GM19351 (cell line): Measurements from ENCODE around the gene RAPGEF1.
A peak's percentile ranks its signal among the peaks of the same experiment; 100 is the strongest.
"Not testable (repeated sequence)": the region's sequence is repeated elsewhere in the genome, so short reads cannot be mapped to it uniquely, and the experiment has no call there.

ENCODE experiments used
- ATAC-seq: cut with Tn5 transposase; IDR thresholded peaks from one replicate; pipeline ENCODE4 v1.9.1; 2021; ENCODE audit warnings: mild to moderate bottlenecking, moderate library complexity; ENCODE audit not compliant: unreplicated experiment

Gene RAPGEF1

GRCh38 chr9:131672451-131672850 lies 67.4 kb downstream of the RAPGEF1 start:
- ATAC-seq = no peak

- no peak for ATAC-seq
These were observed 68.7 kb downstream of the RAPGEF1 start for GRCh38 chr9:131671133-131671520.

- no peak for ATAC-seq
These were observed 69.4 kb downstream of the RAPGEF1 start for GRCh38 chr9:131670247-131671132.

GRCh38 chr9:131669269-131670157 lies 70.4 kb downstream of the RAPGEF1 start:
- no peak for ATAC-seq

GRCh38 chr9:131668439-131669268 lies 71.2 kb downstream of the RAPGEF1 start:
- ATAC-seq = peak; percentile 61

DNA sequence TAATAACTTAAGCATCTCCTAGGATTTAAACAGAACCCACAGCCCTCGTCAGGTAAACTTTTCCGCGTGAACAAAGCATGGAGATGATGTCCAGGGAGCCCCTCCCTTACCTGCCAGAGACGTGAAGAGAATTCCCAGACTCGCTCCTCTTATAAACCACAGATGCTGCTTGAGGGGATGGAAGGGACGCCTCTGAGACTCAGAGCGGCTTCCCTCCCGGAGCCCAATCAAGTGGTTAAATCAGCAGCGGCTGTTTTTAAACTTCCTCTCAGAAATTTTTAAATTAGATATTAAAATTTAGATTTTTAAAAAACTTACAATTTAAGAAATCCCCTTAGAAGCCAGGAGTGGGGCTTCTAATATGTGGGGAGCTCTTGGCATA lies 71.8 kb downstream of the RAPGEF1 start:
- peak; percentile 9 for ATAC-seq

DNA sequence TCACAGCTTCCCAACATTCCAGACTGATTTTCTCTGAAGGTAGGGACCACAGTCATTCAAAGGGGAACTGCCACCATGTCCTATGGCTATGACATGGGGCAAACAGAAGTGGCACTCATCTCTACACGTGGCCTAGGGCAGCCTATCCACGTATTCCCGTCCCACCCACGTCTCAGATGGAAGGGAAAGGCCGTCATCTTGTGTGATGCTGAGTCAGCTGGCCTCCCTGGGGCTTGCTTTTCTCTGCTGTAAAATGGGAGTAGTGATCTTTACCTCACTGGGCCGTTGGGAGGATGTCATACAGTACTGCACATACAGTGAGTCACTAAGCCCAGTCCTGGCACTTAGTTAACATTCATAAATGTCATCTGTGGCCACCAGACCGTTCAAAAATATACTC lies 72.3 kb downstream of the RAPGEF1 start:
- ATAC-seq = no peak

- no peak for ATAC-seq
These were observed 73.1 kb downstream of the RAPGEF1 start for GRCh38 chr9:131666774-131667173.

- no peak for ATAC-seq
These were observed 73.8 kb downstream of the RAPGEF1 start for GRCh38 chr9:131666029-131666428.

DNA sequence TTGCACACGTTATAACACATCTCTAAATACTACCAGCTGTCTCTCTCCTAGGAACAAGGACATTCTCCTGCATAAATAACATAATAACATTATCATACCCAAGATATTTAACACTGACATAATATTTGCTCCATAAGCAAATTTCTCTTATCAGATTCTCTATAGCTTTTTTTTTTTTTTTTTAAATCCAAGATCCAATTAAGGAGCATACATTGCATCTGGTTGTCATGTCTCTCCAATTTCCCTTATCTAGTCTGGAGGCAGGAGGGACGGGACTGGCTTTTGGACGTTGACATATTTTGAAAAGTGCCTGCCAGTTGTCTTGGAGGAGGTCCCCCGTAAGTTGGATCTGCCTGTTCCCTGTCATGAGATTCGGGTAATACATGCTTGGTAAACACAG lies 76.6 kb downstream of the RAPGEF1 start:
- no peak for ATAC-seq

DNA sequence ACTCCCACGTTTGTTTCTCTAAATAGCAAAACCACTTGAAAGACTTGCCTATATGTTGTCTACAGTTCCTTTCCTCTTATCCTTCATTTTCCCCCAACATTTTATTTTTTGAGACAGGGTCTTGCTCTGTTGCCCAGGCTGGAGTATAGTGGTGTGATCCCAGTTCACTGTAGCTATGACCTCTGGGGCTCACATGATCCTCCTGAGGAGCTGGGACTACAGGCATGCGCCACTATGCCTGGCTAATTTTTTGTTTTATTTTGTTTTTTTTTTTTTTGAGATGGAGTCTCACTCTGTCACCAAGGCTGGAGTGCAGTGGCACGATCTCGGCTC lies 77.6 kb downstream of the RAPGEF1 start:
- ATAC-seq = not testable (repeated sequence)

- ATAC-seq = no peak
These were observed 78.1 kb downstream of the RAPGEF1 start for GRCh38 chr9:131661568-131662288.

GRCh38 chr9:131660466-131661405 lies 79.1 kb downstream of the RAPGEF1 start:
- no peak for ATAC-seq

DNA sequence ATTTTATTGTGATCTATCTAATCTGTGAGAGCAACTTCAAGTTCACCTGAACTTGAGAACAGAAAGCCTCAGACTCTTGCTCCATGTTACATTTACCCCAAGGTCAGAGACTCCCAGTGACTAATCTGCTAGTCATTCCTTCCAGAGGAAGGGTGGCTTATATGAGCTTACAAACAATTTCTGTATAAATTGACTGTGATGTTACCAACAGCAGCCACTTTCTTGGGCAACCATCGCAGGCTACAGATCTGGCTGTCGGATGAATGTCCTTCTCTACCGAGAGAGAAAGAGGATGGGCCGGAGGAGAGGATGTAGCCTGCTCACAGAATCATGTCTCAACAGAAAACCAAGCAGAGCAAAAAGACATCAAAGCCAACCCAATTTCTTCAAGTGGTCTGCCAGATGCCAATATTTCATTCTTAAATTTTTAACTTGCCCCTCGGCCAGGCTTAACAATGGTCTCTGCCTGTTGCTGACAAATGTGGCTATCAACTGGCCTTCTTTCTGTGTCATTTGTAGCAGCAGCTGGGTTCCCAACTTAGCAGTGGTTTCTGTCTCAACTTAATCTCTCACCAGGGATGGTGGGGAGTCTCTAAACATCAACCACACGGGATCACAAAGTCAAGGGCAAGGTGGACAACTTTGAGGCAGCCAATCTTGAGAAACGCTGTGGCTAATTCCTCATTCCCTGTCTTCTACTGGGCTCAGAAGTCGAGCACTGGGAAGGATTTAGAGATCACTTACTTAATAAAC lies 81.3 kb downstream of the RAPGEF1 start:
- ATAC-seq = no peak

- no peak for ATAC-seq
These were observed 81.9 kb downstream of the RAPGEF1 start for GRCh38 chr9:131657940-131658339.

- ATAC-seq = no peak
These were observed 82.4 kb downstream of the RAPGEF1 start for GRCh38 chr9:131657456-131657855.

DNA sequence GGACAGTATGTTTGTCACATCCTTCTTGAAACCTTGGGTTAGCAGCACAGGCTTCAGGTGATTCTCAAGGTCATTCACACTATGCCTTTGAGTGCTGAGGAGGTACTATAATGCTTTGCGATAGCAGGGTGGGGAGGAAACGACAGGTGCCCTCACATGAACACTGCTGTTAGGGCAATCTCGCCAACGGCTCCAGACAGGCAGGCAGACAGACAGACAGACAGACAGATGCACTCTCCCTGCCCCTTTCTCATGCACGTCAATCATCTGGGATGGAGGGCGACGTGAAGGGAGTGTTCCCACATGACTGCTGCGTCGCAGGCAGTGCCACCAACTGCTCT lies 82.9 kb downstream of the RAPGEF1 start:
- ATAC-seq = no peak

GRCh38 chr9:131656356-131657036 lies 83.4 kb downstream of the RAPGEF1 start:
- peak; percentile 70 for ATAC-seq
